Loucy (cell line): ENCODE results near the gene INPP5D.

Experiments used
- EZH2phosphoT487 ChIP-seq: fragments of 200-600 bp; IDR thresholded peaks from 2 replicates; pipeline ENCODE4 v1.6.1; 2018; ENCODE audit warnings: antibody characterized with exemption, mild to moderate bottlenecking, moderate library complexity, borderline replicate concordance
- TF ChIP-seq, protein P1 (sequence below): fragments of 200-600 bp; sonication (generic); conservative IDR thresholded peaks from 2 replicates; pipeline ENCODE4 v1.5.1; 2014; ENCODE audit warnings: mild to moderate bottlenecking, antibody characterized with exemption, low read length

DNA sequence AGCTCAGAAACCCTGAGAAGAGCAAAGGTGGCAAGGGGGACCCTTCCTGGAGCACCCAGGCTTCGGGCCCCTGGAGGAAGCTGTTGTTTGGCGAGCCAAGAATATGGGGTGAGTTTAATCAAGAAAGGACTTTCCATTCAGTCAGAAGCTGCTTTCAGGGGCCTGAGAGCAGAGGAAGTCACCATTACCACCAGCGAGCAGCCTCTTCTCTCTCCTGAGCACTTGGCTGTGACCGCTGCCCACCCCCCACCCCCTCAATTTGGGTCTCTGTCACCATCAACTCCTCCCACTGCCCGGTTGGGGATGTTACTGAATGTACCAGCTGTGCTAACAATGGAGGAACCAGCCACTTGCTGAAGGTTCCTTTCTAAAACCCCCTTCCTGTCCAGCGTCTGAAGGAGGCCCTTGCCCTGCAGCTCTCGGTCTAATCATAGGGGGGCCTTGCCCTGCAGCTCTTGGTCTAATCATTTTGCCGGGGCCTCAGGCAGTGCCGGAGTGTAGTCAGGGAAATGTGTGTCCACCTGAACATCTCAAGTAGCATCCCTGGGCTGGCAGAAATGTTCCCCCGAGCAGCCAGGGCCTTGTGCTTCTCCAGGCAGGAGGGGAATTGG is 943 bp downstream of the INPP5D start:
- TF ChIP-seq, protein P1, sequence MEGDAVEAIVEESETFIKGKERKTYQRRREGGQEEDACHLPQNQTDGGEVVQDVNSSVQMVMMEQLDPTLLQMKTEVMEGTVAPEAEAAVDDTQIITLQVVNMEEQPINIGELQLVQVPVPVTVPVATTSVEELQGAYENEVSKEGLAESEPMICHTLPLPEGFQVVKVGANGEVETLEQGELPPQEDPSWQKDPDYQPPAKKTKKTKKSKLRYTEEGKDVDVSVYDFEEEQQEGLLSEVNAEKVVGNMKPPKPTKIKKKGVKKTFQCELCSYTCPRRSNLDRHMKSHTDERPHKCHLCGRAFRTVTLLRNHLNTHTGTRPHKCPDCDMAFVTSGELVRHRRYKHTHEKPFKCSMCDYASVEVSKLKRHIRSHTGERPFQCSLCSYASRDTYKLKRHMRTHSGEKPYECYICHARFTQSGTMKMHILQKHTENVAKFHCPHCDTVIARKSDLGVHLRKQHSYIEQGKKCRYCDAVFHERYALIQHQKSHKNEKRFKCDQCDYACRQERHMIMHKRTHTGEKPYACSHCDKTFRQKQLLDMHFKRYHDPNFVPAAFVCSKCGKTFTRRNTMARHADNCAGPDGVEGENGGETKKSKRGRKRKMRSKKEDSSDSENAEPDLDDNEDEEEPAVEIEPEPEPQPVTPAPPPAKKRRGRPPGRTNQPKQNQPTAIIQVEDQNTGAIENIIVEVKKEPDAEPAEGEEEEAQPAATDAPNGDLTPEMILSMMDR, result no peak
- no peak for TF ChIP-seq EZH2phosphoT487
